ENCODE measurements around the gene TBRG4.
A peak's percentile ranks its signal among the peaks of the same experiment; 100 is the strongest.

TBRG4 gene

DNA sequence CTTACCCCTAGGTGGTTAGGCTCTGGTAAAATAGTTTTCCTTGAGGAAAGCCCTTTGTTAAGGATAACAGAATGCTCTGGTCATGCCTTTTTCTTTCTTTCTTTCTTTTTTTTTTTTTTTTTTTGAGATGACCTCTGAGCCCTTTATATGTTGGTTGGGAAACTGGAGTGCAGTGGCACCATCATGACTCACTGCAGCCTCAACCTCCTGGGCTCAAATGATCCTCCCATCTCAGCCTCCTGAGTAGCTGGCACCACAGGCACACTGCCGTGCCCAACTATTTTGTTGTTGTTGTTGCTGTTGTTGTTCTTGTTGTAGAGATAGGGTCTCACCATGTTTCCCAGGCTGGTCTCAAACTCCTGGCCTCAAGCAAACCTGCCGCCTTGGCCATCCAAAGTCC, 50.1 kb downstream of the TBRG4 start:
- Histone ChIP-seq H3K79me2 (ENCODE audit: insufficient read depth, low read length) (peaks cover 96% of the 10 kb centered on the region), H3K9ac (ENCODE audit: low read depth, low read length) (no peak overlapping the region), H3K4me2 (ENCODE audit: insufficient read depth, low read length) (no peak overlapping the region), H4K20me1 (ENCODE audit: insufficient read depth, low read length) (peaks cover 66% of the 10 kb centered on the region), H3K36me3 (ENCODE audit: insufficient read depth, low read length) (peaks cover 71% of the 10 kb centered on the region), H3K9me3 (ENCODE audit: insufficient read depth, low read length, severe bottlenecking) (no peaks in the 10 kb centered on the region), H3K27me3 (ENCODE audit: insufficient read depth, low read length, poor library complexity) (no peaks in the 10 kb centered on the region), H3K4me1 (ENCODE audit: insufficient read depth, low read length) (no peaks in the 10 kb centered on the region), H3K4me3 (ENCODE audit: low read depth in 1 of 2, low read length in 2 of 2) (no peak overlapping the region), H3K27ac (ENCODE audit: low read length) (0 out of 2 replicates have a peak overlapping the region, but pooled peaks have one; percentile 34), H2AFZ (ENCODE audit: low read depth, low read length) (no peak overlapping the region)
- no peak for ATAC-seq (ENCODE audit: insufficient read depth, low read depth)
- TF ChIP-seq, protein P1, sequence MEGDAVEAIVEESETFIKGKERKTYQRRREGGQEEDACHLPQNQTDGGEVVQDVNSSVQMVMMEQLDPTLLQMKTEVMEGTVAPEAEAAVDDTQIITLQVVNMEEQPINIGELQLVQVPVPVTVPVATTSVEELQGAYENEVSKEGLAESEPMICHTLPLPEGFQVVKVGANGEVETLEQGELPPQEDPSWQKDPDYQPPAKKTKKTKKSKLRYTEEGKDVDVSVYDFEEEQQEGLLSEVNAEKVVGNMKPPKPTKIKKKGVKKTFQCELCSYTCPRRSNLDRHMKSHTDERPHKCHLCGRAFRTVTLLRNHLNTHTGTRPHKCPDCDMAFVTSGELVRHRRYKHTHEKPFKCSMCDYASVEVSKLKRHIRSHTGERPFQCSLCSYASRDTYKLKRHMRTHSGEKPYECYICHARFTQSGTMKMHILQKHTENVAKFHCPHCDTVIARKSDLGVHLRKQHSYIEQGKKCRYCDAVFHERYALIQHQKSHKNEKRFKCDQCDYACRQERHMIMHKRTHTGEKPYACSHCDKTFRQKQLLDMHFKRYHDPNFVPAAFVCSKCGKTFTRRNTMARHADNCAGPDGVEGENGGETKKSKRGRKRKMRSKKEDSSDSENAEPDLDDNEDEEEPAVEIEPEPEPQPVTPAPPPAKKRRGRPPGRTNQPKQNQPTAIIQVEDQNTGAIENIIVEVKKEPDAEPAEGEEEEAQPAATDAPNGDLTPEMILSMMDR (IDR thresholded peaks at IDR 0.05; ENCODE audit: borderline replicate concordance, extremely low read depth, low read length, poor library complexity, severe bottlenecking): no peak
- no peak for TF ChIP-seq EZH2 (IDR thresholded peaks at IDR 0.05; ENCODE audit: borderline replicate concordance, low read depth, low read length, severe bottlenecking)
- no peak for DNase-seq

DNA sequence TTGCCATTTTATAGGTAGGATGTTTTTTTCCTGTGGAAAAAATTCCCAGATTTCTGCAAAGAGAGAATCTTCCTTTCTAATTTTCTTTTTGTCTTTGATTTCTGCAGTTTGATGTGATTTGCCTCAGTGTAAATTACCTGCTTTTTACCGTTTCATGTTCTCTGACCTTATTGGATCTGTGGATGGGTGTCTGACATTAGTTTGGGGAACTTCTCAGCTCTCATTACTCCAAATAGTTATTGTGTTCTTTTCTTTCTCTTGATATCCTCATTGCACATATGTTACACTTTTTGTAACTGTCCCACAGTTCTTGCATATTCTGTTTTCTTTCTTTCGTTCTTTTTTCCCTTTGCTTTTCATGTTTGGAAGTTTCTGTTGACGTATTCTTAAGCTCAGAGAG, 51.2 kb downstream of the TBRG4 start:
- no peak for ATAC-seq (ENCODE audit: insufficient read depth, low read depth)
- Histone ChIP-seq H3K27ac (ENCODE audit: low read length) (no peak overlapping the region), H3K36me3 (ENCODE audit: insufficient read depth, low read length) (peaks cover 67% of the 10 kb centered on the region), H3K27me3 (ENCODE audit: insufficient read depth, low read length, poor library complexity) (no peaks in the 10 kb centered on the region), H3K4me2 (ENCODE audit: insufficient read depth, low read length) (no peak overlapping the region), H3K4me3 (ENCODE audit: low read depth in 1 of 2, low read length in 2 of 2) (no peak overlapping the region), H2AFZ (ENCODE audit: low read depth, low read length) (no peak overlapping the region), H3K79me2 (ENCODE audit: insufficient read depth, low read length) (peaks cover 97% of the 10 kb centered on the region), H3K9me3 (ENCODE audit: insufficient read depth, low read length, severe bottlenecking) (no peaks in the 10 kb centered on the region), H3K4me1 (ENCODE audit: insufficient read depth, low read length) (no peaks in the 10 kb centered on the region), H3K9ac (ENCODE audit: low read depth, low read length) (no peak overlapping the region), H4K20me1 (ENCODE audit: insufficient read depth, low read length) (peaks cover 64% of the 10 kb centered on the region)
- DNase-seq: no peak
- TF ChIP-seq EZH2 (IDR thresholded peaks at IDR 0.05; ENCODE audit: borderline replicate concordance, low read depth, low read length, severe bottlenecking): no peak
- TF ChIP-seq, protein P1 (IDR thresholded peaks at IDR 0.05; ENCODE audit: borderline replicate concordance, extremely low read depth, low read length, poor library complexity, severe bottlenecking): no peak

DNA sequence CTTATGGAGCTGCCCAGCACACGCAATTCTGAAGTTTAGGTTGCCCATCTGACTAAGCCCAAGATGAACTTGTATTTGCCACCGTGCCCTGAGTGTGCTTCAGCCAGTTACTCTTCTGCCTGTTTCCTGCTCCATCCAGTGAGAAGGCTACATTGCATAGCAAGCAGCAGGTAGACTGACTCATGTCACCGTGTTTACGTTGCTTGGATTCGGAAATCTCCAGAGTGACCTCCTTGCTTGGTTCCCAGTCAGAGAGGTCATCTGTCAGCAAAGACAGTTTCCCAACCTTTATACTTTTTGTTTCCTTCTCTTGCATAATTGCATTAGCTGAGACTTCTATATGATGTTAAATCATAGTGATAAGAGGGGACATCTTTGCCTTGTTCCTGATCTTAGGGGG, 53.6 kb downstream of the TBRG4 start:
- Histone ChIP-seq H3K27me3 (ENCODE audit: insufficient read depth, low read length, poor library complexity) (no peaks in the 10 kb centered on the region), H2AFZ (ENCODE audit: low read depth, low read length) (no peak overlapping the region), H4K20me1 (ENCODE audit: insufficient read depth, low read length) (peaks cover 61% of the 10 kb centered on the region), H3K36me3 (ENCODE audit: insufficient read depth, low read length) (peaks cover 63% of the 10 kb centered on the region), H3K9ac (ENCODE audit: low read depth, low read length) (no peak overlapping the region), H3K79me2 (ENCODE audit: insufficient read depth, low read length) (peaks cover 98% of the 10 kb centered on the region), H3K4me1 (ENCODE audit: insufficient read depth, low read length) (no peaks in the 10 kb centered on the region), H3K9me3 (ENCODE audit: insufficient read depth, low read length, severe bottlenecking) (no peaks in the 10 kb centered on the region), H3K27ac (ENCODE audit: low read length) (no peak overlapping the region), H3K4me2 (ENCODE audit: insufficient read depth, low read length) (no peak overlapping the region), H3K4me3 (ENCODE audit: low read depth in 1 of 2, low read length in 2 of 2) (no peak overlapping the region)
- ATAC-seq (ENCODE audit: insufficient read depth, low read depth) (no peak), DNase-seq (no peak)
- TF ChIP-seq, protein P1 (IDR thresholded peaks at IDR 0.05; ENCODE audit: borderline replicate concordance, extremely low read depth, low read length, poor library complexity, severe bottlenecking): no peak
- TF ChIP-seq EZH2 (IDR thresholded peaks at IDR 0.05; ENCODE audit: borderline replicate concordance, low read depth, low read length, severe bottlenecking): no peak
